GM21515 (cell line): ENCODE data around the gene TEX264.
"Not testable (repeated sequence)": the region's sequence is repeated elsewhere in the genome, so short reads cannot be mapped to it uniquely, and the experiment has no call there.

Experiments
- ATAC-seq: cut with Tn5 transposase; IDR thresholded peaks from one replicate; pipeline ENCODE4 v1.9.1; 2021; ENCODE audit not compliant: unreplicated experiment

The TEX264 gene

DNA sequence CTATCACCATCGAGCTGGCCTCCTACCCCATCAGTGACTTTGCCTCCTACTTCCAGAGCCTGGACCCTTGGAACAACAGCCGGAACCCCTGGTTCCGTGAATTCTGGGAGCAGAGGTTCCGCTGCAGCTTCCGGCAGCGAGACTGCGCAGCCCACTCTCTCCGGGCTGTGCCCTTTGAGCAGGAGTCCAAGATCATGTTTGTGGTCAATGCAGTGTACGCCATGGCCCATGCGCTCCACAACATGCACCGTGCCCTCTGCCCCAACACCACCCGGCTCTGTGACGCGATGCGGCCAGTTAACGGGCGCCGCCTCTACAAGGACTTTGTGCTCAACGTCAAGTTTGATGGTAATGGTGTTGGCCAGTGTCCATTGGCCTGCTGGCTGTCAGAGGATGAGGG, 41.9 kb downstream of the TEX264 start:
- ATAC-seq = no peak

DNA sequence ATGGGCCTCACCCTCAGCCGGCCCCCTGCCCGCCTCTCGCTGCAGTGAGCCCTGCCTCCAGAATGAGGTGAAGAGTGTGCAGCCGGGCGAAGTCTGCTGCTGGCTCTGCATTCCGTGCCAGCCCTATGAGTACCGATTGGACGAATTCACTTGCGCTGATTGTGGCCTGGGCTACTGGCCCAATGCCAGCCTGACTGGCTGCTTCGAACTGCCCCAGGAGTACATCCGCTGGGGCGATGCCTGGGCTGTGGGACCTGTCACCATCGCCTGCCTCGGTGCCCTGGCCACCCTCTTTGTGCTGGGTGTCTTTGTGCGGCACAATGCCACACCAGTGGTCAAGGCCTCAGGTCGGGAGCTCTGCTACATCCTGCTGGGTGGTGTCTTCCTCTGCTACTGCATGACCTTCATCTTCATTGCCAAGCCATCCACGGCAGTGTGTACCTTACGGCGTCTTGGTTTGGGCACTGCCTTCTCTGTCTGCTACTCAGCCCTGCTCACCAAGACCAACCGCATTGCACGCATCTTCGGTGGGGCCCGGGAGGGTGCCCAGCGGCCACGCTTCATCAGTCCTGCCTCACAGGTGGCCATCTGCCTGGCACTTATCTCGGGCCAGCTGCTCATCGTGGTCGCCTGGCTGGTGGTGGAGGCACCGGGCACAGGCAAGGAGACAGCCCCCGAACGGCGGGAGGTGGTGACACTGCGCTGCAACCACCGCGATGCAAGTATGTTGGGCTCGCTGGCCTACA, 44.4 kb downstream of the TEX264 start:
- ATAC-seq = no peak

DNA sequence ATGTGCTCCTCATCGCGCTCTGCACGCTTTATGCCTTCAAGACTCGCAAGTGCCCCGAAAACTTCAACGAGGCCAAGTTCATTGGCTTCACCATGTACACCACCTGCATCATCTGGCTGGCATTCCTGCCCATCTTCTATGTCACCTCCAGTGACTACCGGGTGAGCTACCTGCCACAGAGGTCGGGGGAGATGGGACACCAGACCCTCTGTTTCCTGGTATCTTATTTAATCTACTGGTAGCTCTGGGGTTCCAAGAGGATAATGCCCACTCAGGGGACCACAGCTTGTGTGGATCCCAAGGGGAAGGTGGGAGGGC, 44.9 kb downstream of the TEX264 start:
- ATAC-seq = no peak

DNA sequence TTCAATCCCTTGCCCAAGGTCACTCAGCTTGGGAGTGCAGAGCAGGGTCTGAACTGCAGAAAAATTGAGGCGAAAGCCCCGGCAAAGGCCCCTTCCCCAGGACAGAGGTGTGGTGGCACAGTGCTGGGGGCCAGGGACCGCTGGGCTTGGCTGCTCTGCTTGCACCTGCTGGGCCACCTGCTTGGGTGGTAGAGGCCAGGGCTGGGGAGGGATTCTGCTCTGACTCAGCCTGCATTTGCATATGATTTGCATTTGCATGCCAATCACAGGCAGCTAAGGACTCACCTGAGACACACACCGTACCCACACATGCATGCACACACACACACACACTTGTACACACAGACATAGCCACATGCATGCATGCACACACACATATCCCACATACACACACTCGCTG, 45.8 kb downstream of the TEX264 start:
- no peak for ATAC-seq

GRCh38 chr3:51717446-51717845, 46.4 kb downstream of the TEX264 start:
- ATAC-seq = no peak

- ATAC-seq = no peak
Measured at GRCh38 chr3:51717947-51718346, 46.9 kb downstream of the TEX264 start.

DNA sequence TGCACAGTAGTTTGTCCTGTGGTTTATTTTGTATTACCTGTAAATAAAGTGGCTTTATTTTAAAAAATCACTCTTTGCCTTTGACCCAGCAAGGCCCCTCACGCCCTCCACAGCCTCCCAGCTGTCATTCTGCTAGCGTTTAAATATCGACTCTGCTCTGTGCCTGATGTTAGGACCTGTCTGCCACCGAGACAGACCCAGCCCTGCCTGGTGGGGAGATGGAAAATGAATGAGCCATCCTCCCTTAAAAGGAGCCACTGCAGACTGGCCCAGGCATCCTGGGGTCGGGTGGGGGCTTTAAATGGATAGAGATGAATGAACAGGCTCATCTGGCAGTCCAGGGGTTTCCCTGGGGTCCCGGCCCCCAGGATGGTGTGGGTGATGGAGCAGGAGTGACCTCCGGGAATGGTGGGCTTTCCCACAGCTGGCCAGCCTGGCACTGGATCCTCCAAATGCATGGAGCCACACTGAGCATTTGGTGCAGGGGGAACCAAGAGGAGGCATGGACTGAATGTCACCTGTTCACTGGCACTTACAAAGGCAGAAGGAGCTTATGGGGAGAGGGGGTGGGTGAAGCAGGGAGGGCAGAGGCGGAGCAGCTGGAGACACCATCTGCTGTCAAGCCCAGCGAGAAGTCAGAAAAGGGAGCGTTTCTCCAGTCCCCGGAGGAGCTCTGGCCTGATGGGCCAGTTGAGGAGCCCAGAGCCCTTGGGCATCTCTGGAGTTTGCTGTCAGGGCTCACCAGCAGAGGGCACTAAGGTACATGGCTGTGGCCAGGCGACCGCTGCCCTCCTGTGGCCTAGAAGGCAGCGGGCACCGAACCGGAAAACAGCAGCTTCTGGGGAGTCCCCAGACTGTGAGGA, 47.7 kb downstream of the TEX264 start:
- ATAC-seq = no peak

DNA sequence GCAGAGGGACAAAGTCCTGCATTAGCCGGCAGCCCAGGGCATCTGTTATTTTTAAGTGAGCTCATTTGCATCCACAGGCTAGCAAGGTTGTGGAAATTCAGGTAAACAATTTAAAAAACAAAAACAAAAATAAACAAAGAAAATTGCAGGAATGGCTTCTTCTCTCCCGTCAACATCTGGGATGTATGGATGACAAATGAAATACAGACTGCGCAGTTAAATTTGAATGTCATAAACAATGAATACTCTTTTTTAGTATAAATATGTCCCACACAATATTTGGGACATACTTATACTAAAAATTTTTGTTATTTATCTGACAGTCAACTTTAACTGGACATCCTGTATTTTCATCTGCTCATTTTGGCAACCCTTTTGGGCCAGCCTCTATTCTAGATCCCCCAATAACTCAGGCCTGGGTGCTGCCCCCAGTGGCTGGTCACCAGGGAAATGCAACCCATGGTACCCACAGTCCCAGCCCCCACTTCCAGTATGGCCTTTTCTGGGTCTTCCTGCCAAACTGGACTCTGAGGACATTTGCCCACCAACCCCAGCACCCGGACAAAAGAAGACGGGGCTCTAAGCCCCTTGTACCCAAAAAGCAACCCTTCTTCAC, 48.5 kb downstream of the TEX264 start:
- ATAC-seq = no peak

- no peak for ATAC-seq
Measured at GRCh38 chr3:51720292-51721061, 49.4 kb downstream of the TEX264 start.

- no peak for ATAC-seq
Measured at GRCh38 chr3:51721062-51721745, 50.2 kb downstream of the TEX264 start.

GRCh38 chr3:51722362-51722761, 51.3 kb downstream of the TEX264 start:
- ATAC-seq = no peak

GRCh38 chr3:51727500-51727899, 56.4 kb downstream of the TEX264 start:
- ATAC-seq = no peak

DNA sequence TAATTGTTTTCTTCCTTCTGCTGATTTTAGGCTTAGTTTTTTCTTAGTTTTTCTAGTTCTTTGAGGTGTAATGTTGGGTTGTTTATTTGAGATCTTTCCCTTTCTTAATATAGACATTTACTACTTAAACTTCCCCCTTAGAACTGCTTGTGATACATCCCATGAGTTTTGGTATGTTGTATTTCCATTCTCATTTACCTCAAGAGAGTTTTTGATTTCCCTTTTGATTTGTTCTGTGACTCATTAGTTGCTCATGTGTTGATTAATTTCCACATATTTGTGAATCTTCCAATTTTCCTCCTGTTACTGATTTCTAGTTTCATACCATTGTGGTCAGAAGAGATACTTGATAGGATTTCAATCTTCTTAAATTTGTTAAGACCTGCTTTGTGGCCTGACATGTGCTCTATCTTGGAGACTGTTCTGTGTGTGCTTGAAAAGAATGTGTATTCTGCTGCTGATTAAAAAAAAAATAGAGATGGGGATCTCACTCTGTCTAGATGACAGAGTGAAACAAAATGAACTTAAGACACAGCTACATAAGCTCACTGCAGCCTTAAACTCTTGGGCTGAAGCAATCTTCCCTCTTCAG, 58.1 kb downstream of the TEX264 start:
- ATAC-seq = no peak

GRCh38 chr3:51733859-51734571, 63.0 kb downstream of the TEX264 start:
- no peak for ATAC-seq

GRCh38 chr3:51734572-51734907, 63.5 kb downstream of the TEX264 start:
- no peak for ATAC-seq

DNA sequence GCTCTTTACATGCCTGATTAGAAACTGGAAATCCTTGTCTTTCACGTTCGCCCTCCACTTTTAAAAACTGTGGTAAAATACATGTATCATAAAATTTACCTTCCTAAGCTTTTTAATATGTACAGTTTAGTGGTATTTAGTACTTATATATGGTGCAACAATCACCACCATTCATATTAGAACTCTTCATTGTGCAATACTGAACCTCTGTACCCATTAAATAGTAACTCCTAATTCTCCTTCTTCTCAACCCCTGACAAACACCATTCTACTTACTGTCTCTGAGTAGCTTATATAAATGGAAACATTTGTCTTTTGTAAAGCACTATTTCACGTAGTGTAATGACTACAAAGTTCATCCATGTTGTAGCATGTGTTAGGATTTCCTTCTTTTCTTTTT, 64.0 kb downstream of the TEX264 start:
- no peak for ATAC-seq

- ATAC-seq = no peak
Measured at GRCh38 chr3:51735950-51736349, 64.9 kb downstream of the TEX264 start.

GRCh38 chr3:51739110-51739509, 68.1 kb downstream of the TEX264 start:
- ATAC-seq = no peak

DNA sequence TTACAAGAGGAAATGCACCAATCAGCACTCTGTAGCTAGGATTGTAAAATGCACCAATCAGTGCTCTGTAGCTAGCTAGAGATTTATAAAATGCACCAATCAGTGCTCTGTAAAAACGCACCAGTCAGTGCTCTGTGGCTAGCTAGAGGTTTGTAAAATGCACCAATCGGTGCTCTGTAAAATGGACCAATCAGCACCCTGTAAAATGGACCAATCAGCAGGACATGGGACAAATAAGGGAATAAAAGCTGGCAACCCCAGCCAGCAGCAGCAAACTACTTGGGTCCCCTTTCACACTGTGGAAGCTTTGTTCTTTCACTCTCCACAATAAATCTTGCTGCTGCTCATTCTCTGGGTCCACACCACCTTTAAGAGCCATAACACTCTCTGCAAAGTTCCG, 71.3 kb downstream of the TEX264 start:
- ATAC-seq = not testable (repeated sequence)

GRCh38 chr3:51742978-51743377, 71.9 kb downstream of the TEX264 start:
- not testable (repeated sequence) for ATAC-seq
